DLD1 (cell line): ENCODE data around the gene RNF41.
"Not testable (repeated sequence)": the region's sequence is repeated elsewhere in the genome, so short reads cannot be mapped to it uniquely, and the experiment has no call there.

Experiments
- in situ Hi-C: cut with HindIII; loops from 2 replicates; pipeline ENCODE4 v1.10.0; 2017; ENCODE audit warnings: low sequenced_read_pairs

Gene RNF41

DNA sequence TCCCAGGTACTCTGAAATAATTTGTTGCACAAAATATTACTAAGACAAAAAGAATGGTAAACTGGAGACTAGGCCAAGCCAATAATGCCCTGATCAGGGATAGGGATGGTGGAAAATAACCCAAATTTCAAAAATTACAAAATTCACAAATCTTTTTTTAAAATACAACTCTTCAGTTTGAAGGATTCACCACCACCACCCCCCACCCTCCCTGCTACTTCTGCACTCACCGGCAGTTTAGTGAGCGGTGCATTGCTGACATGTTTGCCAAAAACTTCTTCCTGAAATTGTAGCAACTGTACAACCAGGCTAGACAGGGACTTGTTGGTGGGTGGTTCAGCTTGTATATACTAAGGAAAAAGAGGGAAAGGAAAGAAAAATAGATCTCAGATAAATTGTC is 34.8 kb downstream of the RNF41 start:
- in situ Hi-C loops, result loop anchor here (25.0 kb wide), 1 partner anchor 275 kb away; the partner anchor contains the start of genes MIP and SPRYD4

DNA sequence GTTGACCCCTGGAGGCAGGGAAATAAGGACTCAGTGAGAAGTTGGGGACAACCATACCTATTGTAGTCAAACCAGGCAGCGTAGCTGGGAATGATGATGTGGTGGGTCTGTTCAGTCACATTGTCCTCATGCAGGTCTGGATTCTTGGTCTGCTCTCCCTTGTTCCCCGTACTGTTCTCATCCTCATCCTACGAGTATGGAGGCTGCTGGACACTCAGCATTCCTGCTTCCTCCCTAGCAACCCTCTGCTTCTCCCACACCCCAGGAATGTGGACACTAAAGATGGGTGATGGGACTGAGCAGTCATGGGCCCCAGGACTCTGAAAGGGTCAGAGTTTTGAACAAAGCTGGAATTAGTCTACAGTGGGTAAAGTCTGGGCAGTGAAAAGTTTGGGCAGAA is 43.4 kb downstream of the RNF41 start:
- in situ Hi-C loops, result loop anchor here (25.0 kb wide), 1 partner anchor 284 kb away; the partner anchor contains the start of genes MIP and SPRYD4

DNA sequence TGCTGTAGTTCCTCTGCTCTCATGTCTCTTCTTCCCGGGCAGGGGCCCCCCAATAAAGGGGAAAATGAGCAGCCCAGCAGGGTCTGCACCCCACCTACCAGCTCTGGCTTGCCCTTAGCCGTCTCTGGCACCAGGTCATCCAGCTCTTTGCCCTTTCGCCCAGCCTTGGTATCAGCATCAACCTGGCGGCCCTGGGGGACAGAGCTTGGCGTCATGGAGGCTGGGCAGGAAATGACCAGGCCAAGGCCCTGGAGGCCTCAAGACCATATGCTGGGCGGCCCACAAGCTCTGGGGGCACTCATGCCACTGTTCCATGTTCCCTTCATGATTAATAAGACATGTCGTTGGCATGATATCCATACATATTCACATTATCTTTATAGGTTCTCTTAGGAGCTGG is 48.9 kb downstream of the RNF41 start:
- in situ Hi-C loops, result no loop called here

DNA sequence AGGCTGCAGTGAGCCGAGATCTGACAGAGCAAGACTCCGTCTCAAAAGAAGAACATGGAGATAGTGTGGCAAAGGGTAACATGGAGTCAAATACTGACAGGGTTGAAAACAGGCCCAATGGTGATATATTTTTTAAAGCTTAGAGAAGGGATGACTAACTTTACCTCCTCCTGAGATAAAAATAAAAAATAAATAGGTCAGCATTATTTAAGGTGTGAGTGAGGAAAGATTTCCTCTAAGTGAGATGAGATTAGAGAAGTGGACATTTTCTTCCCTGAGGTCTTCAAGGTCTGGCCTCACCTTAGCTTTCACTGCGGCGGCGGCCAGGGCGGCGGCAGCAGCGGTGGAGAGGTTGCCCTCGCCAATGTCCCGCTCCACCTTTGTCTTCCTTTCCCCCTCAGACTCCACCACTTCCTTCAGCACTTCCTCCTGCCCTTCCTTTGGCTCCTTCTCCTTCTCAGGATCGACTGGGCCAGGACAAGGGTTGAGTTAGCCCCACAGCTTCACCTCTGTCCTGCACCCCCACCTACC is 52.4 kb downstream of the RNF41 start:
- in situ Hi-C loops, result no loop called here

DNA sequence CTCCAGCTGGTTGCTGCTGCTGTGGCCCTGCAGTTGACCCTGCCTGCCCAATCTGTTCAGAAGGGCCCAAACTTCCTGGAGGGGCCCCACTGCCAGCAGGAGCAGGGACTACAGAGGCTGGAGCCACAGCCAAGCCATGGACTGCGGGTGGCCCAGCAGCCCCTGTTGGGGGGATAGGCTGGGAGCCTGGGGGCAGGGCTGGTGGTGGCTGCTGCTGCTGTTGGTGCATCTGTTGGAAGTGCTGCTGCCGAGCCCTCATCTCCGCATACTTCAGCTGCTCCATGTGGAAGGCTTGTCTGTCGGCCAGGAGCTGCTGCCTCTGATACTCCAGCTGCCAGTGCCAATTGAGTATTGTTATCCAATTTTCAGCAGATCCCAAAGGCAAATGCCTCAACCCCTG is 56.4 kb downstream of the RNF41 start:
- in situ Hi-C loops, result no loop called here

DNA sequence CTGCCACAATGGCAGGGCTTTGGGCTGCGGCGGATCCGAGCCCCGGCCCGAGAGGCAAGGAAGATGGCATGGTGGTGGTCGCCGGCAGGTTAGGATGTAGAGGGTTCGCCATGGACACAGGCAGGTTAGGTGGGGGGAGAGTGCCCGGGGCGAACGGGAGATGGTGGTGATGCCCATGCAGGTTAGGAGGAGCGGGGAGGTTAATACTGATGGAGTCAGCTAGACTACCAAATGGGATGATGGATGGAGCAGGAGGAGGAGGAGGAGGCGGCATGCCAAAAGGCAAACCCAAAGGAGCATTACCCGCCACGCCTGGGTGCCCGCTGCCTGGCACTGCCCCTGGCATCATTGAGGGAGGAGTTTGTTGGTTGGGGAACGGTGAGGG is 57.4 kb downstream of the RNF41 start:
- in situ Hi-C loops, result no loop called here

DNA sequence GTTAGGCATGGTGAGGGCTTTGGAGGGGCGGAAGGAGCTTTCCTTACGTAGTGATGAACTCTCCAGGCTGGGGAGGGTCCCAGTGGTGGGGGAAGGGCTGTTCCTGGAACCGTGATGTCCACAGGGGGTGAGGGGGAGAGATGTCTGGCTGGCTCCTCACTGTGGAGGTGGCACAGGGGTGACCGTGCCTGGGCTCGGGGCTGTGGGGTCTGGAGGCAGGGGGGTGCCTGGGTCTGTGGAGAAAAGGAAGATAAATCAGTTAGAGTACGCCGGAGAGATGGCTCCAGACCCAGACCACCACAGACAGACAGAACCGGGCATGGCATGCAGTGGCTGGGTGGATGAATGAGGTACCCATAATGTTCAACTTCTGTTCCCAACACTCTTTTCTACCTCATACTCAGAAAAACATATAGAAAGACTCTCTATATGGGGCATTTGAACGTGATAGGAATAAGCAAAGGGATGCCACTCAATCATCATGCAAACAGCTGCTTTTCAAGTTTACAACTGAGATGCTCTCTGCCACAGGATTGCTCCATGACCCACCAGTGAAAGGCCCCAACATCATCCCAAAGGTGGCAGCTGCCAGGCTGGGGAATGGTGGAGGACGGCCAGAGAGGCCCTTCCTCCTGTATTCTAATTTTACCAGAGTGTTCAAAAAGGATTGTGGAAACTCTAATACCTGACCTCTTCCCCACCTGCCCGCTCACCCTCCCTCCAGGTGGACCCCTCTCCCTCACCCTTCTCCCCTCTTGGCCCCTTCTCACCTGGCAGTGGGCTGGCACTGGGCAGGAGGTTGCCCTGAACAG is 58.0 kb downstream of the RNF41 start:
- in situ Hi-C loops, result no loop called here

DNA sequence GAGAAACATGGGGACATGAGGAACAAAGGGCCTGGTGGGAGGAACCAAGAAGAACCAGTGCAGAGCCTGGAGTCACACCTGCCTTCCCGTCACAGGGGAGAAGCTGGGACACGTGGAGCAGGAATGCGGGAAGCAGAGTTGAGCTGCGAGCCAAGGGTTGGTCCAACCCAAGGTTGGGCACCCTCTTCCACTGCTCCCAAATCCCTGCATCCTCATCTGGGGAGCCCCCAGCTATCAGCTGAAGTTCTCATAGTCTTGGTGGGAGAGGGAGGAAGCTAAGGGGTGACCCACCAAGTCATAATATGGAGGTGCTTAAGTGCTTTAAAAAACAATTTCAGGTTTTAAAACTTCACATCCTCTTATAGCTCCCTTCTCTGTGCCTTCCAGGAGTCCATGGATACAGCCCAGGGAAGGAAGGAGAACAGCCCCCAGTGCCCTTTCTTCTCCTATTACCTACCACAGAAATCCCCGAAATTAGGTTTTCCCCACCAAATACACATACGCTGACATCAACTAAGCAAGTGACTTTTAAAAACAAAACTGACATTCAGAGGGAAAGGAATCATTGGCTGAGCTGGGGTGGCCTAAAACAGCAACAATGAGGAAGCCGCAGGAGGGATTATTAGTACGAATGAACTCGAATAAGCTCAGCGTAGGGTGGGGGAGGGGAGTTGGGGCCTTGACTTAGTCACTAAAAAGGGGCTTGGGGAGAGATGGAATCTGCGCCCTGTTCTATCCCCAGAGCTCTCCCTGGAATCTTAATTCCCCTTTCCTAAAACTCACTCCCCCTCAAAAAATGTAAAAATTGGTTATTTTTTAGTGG is 59.0 kb downstream of the RNF41 start:
- in situ Hi-C loops, result no loop called here

DNA sequence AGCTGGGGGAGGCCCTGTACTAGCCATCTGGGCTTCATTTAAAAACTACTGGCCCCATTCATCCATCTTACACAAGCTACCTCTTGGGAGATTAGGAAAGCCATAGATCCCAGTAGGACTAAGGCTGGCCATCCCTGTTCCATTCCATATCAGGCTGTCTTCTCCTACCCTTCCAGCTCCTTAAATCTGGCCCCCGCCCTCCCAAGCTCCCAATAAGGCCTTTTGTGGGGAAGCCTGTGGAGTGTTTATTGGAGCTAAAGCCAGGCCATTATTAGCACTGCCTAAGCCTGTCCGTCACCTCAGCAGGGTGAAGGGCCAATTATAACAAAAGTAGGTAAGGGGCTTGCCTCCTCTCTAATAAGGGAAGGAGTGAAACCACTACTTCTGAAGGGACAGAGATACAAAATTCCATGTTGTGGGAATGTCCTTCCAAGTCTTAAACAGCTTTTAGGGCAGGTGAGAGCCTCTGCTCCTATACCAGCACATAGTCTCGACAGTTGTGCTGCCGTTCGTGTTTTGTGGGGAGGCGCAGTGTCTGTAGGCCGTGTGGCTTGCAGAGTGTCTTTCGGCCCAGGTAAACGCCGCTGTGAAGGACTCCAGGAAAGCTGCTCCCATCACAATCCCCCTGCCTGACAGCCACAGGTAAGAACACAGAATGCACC is 59.9 kb downstream of the RNF41 start:
- in situ Hi-C loops, result no loop called here

DNA sequence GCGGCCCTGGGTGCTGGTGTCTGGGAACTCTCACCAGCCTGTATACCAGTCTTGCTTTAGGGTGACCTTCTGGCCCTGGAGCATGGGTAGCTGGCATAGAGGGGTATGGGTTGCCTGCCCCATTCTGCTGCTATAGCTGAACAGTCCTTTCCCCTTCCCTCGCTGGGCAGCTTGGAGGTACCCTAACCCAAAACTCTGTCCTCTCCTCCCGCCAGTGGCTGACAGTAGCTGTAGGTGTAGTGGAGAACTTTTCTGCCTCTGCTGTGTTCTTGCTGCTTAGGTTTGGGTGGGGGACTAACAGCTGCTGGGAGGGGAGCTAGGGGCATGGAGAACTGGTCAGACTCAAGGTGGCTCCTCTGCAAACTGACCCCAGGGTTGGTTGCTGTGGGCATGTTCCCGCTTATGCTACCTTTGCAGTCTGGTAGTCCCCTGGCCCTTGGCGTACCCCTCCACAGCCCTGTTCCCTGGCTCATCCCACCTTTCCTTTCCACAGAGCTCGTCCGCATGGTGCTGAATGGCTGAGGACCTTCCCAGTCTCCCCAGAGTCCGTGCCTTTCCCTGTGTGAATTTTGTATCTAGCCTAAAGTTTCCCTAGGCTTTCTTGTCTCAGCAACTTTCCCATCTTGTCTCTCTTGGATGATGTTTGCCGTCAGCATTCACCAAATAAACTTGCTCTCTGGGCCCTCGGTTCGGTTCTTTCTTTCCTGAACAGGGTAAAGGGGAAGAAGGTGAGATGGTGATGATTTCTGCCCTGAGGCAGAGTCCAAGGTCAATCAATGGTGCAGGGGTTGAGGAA is 60.6 kb downstream of the RNF41 start:
- in situ Hi-C loops, result no loop called here

DNA sequence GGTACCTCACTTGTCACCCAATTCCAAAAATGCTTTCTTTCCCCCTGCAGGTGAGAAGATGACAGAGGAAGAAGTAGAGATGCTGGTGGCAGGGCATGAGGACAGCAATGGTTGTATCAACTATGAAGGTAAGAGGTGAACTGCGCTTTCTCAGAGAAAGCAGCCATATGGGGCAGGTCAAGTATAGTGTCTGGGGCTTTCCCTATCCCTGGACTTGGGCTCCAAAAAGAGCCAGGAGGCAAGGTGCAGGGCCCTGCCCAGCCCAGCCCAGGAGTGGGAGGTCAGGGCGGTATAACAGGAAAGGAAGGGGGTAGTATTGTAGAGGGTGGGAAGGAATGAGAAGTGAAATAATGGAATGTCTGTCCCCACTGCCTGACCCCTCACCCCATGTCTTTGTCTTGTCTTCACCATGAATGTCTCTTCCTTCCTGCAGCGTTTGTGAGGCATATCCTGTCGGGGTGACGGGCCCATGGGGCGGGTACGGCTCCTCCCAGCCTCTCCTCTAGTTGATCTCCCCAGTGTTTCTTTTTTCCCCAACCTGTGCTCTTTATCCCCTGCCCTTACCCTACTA is 61.4 kb downstream of the RNF41 start:
- in situ Hi-C loops, result no loop called here

DNA sequence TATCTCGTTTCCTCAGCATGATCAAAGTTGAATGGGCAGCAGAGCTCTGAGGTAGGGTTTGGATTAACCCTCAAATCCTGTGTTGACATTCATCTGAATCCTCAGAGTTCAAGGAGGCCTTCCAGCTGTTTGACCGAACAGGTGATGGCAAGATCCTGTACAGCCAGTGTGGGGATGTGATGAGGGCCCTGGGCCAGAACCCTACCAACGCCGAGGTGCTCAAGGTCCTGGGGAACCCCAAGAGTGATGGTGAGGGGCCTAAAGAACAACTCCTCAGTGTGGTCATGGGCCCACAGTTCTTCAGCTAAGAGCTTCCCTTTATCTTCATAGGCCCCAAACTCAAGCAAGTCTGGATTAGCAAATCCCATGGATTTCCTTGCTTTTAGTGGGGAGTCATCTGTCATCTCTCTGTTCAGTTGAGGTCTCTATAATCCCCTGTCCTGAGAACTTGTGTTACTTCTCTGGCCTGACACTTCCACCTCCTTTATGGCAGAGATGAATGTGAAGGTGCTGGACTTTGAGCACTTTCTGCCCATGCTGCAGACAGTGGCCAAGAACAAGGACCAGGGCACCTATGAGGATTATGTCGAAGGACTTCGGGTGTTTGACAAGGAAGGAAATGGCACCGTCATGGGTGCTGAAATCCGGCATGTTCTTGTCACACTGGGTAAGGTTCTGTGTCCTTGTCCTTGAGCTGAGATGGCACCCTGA is 62.1 kb downstream of the RNF41 start:
- in situ Hi-C loops, result no loop called here

DNA sequence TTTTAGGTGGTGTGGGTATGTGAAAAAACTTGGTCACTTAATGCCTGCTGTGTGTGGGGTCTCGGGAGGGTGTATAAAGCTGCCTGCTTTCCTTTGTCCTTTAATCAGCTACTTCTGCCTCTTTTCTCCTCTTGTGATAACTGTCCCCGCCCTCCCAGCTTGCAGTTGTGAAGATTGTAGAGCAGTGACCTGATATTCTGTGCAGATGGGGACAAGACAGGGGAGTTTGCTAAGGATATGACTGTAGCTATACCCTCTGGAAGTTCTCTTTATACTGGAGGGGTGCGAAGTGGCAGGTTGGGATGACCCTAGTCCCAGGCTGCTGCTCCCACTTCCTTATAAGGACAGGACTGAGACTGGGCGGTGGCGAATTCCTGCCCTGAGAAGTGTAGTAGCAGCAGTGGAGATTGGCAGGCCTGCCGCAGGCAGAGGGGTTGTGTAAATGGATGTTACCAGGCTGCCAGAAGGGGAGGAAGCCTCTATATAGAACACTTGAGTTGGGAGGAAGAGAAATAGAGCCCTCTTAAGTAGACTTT is 62.7 kb downstream of the RNF41 start:
- in situ Hi-C loops, result no loop called here

DNA sequence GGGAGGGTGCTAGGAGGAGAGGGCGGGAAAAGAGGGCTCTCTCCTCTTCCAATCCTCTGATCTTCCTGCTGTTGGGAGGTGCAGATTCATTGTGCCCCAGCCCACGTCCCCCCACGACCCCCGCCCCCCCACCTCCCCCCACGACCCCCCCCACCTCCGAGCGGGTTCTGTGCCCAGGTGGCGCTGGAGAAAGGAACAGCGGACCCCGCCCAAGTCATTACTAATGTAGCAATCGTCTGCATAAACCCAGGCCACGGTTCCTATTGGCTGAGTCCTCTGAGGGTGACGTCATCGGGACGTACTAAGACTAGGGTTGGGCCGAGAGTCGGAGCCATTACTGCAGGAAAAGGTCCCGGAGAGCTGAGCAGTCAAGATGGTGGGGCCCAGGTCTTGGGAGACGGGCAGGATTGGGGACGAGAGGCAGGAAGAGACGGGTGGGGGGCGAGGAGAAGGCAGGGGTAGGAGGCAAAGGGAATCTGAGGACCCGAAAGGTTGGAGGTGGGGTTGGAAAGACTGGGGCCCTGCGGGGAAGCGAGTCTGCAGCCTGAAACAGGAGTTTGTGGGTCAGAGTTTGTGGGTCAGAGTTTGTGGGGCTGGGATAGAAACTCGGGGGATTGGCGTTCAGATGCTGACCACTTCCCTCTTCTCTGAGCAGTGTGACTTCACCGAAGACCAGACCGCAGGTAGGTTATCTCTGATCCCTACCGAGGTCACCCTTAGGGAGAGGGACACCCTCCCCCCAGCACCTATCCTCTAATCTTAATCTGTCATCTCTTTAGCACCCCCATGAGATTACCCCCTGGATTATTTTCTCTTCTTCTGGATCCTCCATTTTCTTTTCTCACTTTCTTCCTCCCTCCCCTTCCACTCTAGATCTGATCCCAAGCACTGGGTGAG is 63.4 kb downstream of the RNF41 start, which contains the start of gene MYL6:
TSS of gene MYL6 (plus strand) at position 331 of the 897 bp plus-strand sequence. CDS start at position 374, 43 bp downstream.
- in situ Hi-C loops, result no loop called here

DNA sequence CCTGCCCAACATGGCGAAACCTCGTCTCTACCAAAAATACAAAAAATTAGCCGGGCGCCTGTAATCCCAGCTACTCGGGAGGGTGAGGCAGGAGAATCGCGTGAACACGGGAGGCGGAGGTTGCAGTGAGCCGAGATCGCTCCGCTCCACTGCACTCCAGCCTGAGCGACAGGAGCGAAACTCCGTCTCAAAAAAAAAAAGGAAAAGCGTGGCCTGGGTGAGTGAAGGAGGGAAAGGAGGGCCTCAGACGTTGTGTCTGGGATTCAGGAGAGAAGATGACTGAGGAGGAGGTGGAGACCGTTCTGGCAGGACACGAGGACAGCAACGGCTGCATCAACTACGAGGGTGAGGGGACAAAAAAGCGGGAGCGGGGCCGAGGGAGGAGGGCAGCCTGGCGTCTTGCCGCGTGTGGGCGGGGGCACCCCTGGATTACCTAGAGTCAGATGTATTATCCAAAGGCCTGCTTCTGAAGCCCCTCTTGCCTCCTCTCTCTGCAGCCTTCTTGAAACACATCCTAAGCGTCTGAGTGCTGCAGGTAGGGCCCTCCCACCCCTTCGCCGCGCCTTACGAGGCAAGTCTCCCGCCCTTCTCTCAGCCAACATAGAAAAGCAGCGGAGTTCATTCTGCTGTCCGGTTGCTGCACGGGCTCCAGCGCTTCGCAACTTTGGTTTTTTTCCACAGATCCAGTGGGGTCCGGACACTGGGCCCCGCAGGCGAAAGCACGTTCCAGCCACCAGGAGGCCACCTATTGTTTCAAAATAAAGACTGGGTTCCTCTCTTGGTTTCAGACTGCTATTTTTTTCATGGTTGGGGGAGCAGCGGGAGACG is 64.3 kb downstream of the RNF41 start:
- in situ Hi-C loops, result no loop called here

DNA sequence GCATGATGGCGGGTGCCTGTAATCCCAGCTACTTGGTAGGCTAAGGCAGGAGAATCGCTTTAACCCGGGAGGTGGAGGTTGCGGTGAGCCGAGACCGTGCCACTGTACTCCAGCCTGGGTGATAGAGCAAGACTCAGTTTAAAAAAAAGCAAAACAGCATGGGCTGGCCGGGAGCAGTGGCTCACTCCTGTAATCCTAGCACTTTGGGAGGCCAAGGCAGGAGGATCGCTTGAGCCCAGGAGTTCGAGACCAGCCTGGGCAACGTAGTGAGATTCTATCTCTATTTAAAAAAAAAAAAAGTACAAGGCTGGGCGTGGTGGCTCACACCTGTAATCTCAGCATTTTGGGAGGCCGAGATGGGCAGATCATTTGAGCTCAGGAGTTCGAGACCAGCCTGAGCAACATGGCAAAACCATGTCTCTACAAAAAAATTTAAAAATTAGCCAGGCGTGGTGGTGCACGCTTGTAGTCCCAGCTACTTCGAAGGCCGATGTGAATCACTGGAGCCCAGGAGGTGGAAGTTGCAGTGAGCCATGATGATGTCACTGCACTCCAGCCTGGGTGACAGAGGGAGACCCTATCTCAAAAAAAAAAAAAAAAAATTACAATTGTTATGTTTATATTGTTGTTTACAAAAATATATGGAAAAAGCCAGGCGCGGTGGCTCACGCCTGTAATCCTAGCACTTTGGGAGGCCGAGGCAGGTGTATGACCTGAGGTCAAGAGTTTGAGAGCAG is 65.1 kb downstream of the RNF41 start:
- in situ Hi-C loops, result not testable (repeated sequence)
